B cell (primary cell): ENCODE data around the gene PLA2G4F. TPM values are rescaled to one million over a fixed set of nuclear protein-coding genes. Genes with fewer than 3 reads are reported as not detected.

Experiments used
- ATAC-seq: fragments of 200-7000 bp; cut with Tn5 transposase; one replicate; pipeline ENCODE4 v1.10.0; 2021; ENCODE audit warnings: low read depth, mild to moderate bottlenecking, moderate number of reproducible peaks, moderate library complexity
- CTCF ChIA-PET: fragments of 350-600 bp; sonication (Branson Sonifier 250); formaldehyde crosslinking; loops from one replicate; lab custom pipeline; 2021; ENCODE audit warnings: antibody characterized with exemption, inconsistent platforms; lab: Charles Lee
- POLR2A ChIA-PET: fragments of 350-600 bp; sonication (Branson Sonifier 250); formaldehyde crosslinking; loops from one replicate; lab custom pipeline; 2021; ENCODE audit warnings: antibody characterized with exemption; lab: Charles Lee
- DNase-seq: peaks from one replicate; pipeline ENCODE4 v3.0.0; 2013
- H2AFZ ChIP-seq: 2 replicates; pipeline ENCODE4 v1.6.1; 2012; ENCODE audit warnings: mild to moderate bottlenecking, low read depth, low read length; ENCODE audit not compliant: insufficient read depth, poor library complexity, severe bottlenecking
- H3K27ac ChIP-seq, 2 donors: 1 replicate in 1 of 2; 2 replicates in 1 of 2; pipeline ENCODE4 v1.5.1; 2012 to 2013; ENCODE audit warnings: low read length in 2 of 2, mild to moderate bottlenecking in 2 of 2, moderate library complexity in 1 of 2
- H3K27me3 ChIP-seq, 4 experiments: fragments of 200-600 bp in 1 of 4; sonication (generic) in 1 of 4; replicated peaks in 1 of 4; 1 replicate in 2 of 4; 2 replicates in 2 of 4; pipeline versions ENCODE4 v1.6.1 to v1.7.0; 2013 to 2016; ENCODE audit warnings: low read length in 3 of 4, mild to moderate bottlenecking in 2 of 4, mixed read lengths in 1 of 4, moderate library complexity in 1 of 4; ENCODE audit not compliant: insufficient read depth in 4 of 4, control insufficient read depth in 3 of 4; ENCODE audit errors: control extremely low read depth in 1 of 4
- H3K36me3 ChIP-seq, 2 experiments: replicated peaks in 1 of 2; 1 replicate in 1 of 2; 2 replicates in 1 of 2; pipeline versions ENCODE4 v1.6.1 to v1.7.1; 2013; ENCODE audit warnings: low read length in 1 of 2; ENCODE audit not compliant: insufficient read depth in 2 of 2, control insufficient read depth in 1 of 2; ENCODE audit errors: control extremely low read depth in 1 of 2, extremely low read depth in 1 of 2
- H3K4me1 ChIP-seq, 2 donors: fragments of 200-600 bp in 1 of 2; sonication (generic) in 1 of 2; 1 replicate in 1 of 2; 2 replicates in 1 of 2; pipeline versions ENCODE4 v1.5.1 to v1.6.1; 2013 to 2017; ENCODE audit warnings: low read length in 2 of 2; ENCODE audit not compliant: control insufficient read depth in 2 of 2, insufficient read depth in 2 of 2
- H3K4me2 ChIP-seq: replicated peaks from 2 replicates; pipeline ENCODE3; 2012; ENCODE audit warnings: mild to moderate bottlenecking, low read depth, low read length; ENCODE audit not compliant: poor library complexity, severe bottlenecking
- H3K4me3 ChIP-seq, 5 experiments: fragments of 200-600 bp in 1 of 5; sonication (generic) in 1 of 5; 1 replicate in 3 of 5; 2 replicates in 2 of 5; pipeline versions ENCODE4 v1.5.1 to v1.7.0; 2011 to 2016; ENCODE audit warnings: low read length in 4 of 5, mild to moderate bottlenecking in 4 of 5, low read depth in 2 of 5, control low read depth in 1 of 5, moderate library complexity in 1 of 5; ENCODE audit not compliant: insufficient read depth in 1 of 5; ENCODE audit errors: control extremely low read depth in 1 of 5, extremely low read depth in 1 of 5
- H3K79me2 ChIP-seq: fragments of 200-600 bp; sonication (generic); one replicate; pipeline ENCODE4 v1.6.0; 2016; ENCODE audit warnings: low read length; ENCODE audit not compliant: control insufficient read depth, insufficient read depth
- H3K9ac ChIP-seq: fragments of 200-600 bp; sonication (generic); 2 replicates; pipeline ENCODE4 v1.6.1; 2017; ENCODE audit warnings: mild to moderate bottlenecking, low read length, moderate library complexity
- H3K9me3 ChIP-seq, 3 donors: one replicate each; pipeline versions ENCODE4 v1.6.1 to v1.7.1; 2013; ENCODE audit warnings: low read length in 2 of 3; ENCODE audit not compliant: control insufficient read depth in 2 of 3, insufficient read depth in 1 of 3; ENCODE audit errors: control extremely low read depth in 1 of 3
- H4K20me1 ChIP-seq: 2 replicates; pipeline ENCODE4 v1.6.0; 2012; ENCODE audit warnings: mild to moderate bottlenecking, low read length; ENCODE audit not compliant: insufficient read depth, control insufficient read depth, poor library complexity, severe bottlenecking
- H3K27ac Mint-ChIP-seq: one replicate; pipeline ENCODE4 v1.8.0; 2021; ENCODE audit warnings: mixed read lengths
- H3K27me3 Mint-ChIP-seq: one replicate; pipeline ENCODE4 v1.8.0; 2021; ENCODE audit warnings: mixed read lengths
- H3K4me1 Mint-ChIP-seq: one replicate; pipeline ENCODE4 v1.8.0; 2021; ENCODE audit warnings: mixed read lengths
- H3K4me3 Mint-ChIP-seq: one replicate; pipeline ENCODE4 v1.8.0; 2021; ENCODE audit warnings: mixed read lengths
- H3K9me3 Mint-ChIP-seq: one replicate; pipeline ENCODE4 v1.8.0; 2022; ENCODE audit warnings: mixed read lengths; ENCODE audit not compliant: insufficient read depth
- CTCF ChIP-seq: fragments of 200-600 bp; IDR thresholded peaks from one replicate; pipeline ENCODE4 v1.8.0; 2022; ENCODE audit warnings: antibody characterized with exemption, mild to moderate bottlenecking
- EZH2 ChIP-seq: IDR thresholded peaks from 2 replicates; pipeline ENCODE4 v1.6.1; 2012; ENCODE audit warnings: borderline replicate concordance, low read depth, mild to moderate bottlenecking, moderate library complexity, low read length; ENCODE audit not compliant: insufficient read depth, poor library complexity, severe bottlenecking
- WGBS: methylation state at CpG from one replicate; pipeline ENCODE4 v1.1.5; 2013; ENCODE audit warnings: missing lambda C conversion rate; ENCODE audit not compliant: insufficient coverage; 5-methylcytosine and 5-hydroxymethylcytosine counted together
- intact Hi-C: fragments of 100-400 bp; cut with micrococcal nuclease; formaldehyde crosslinking; loops from one replicate; pipeline ENCODE4 v1.10.0; 2022
- polyA plus RNA-seq: library from polyadenylated mRNA; depleted of rRNA; stranded (reverse); fragments of >200 nt; gene quantifications from 2 replicates; pipeline ENCODE4 v1.2.3, GENCODE V29; 2012
- total RNA-seq, 2 donors: library from RNA; stranded (reverse); fragments of 120-200 nt in 1 of 2; gene quantifications; 1 replicate in 1 of 2; 2 replicates in 1 of 2; pipeline versions ENCODE4 v1.2.3 to v1.2.4, GENCODE V29; 2013 to 2022

The PLA2G4F gene
- total and polyA plus RNA-seq, 2 donors (not counting 1 experiment from before 2014, with no cell fraction given): not detected

DNA sequence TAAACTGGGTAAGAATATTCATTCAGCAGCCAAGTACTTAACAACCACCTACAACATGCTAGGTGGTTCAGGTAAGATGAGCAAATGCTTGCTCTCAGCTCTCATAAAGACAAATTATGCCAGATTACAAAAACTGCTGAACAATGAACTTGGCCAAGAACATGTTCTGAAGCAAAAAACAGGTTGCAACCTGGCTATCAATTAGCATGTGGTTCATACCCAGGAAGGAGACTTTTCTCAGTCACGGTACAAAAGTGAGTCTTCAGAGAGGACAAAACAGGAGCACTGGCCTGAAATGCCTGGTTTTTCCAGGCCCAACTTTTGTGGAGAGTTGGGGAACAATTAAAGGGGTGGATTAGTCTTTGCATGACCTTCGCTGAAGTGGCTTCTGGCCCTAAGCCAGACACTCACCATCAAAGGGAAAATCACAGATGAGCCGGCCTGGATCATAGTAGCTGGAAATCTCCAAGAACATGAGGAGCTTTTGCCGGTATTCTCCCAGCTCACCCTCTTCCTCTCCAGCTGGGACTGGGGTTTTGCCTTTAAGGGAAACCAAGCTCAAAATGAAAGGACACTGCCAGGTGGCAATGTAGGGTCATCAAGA lies 7.6 kb upstream of the PLA2G4F start:
- Histone ChIP-seq H3K9ac (no peak overlapping the region), H3K27ac (no peak overlapping the region), H3K9me3 (no peaks in the 10 kb centered on the region), H4K20me1 (no peaks in the 10 kb centered on the region), H3K36me3 (peaks cover 3 to 97% of the 10 kb centered on the region in 2 experiments), H3K4me1 (no peaks in the 10 kb centered on the region), H3K27me3 (no peaks in the 10 kb centered on the region), H3K4me2 (no peak overlapping the region), H2AFZ (no peak overlapping the region), H3K4me3 (no peak overlapping the region), H3K79me2 (no peaks in the 10 kb centered on the region)
- Mint-ChIP-seq H3K9me3 (no peaks in the 10 kb centered on the region), H3K4me1 (no peaks in the 10 kb centered on the region), H3K4me3 (no peak overlapping the region), H3K27me3 (no peaks in the 10 kb centered on the region), H3K27ac (no peak overlapping the region)
- ATAC-seq (no peak), DNase-seq (no peak)
- POLR2A ChIA-PET: interaction anchor here (0.5 kb wide), 1 partner anchor 44 kb away, joined by 3 read pairs; the partner anchor contains the start of gene VPS39
- no peak for TF ChIP-seq CTCF
- no peak for TF ChIP-seq EZH2
- 100% methylated on average over 3 of the region's 4 CpGs for WGBS
- intact Hi-C loops: no loop called here
- CTCF ChIA-PET: no interaction called here

GRCh38 chr15:42163291-42163690 lies 6.9 kb upstream of the PLA2G4F start:
- no peaks in the 10 kb centered on the region for H3K27me3 Mint-ChIP-seq
- H3K27ac Mint-ChIP-seq: no peak overlapping the region
- H3K4me3 Mint-ChIP-seq: no peak overlapping the region
- ChIA-PET POLR2A (interaction anchor here (0.5 kb wide), 1 partner anchor 45 kb away, joined by 3 read pairs; the partner anchor contains the start of gene VPS39), CTCF (no interaction called here)
- H3K4me1 Mint-ChIP-seq: no peaks in the 10 kb centered on the region
- Histone ChIP-seq H3K9me3 (no peaks in the 10 kb centered on the region), H3K4me1 (no peaks in the 10 kb centered on the region), H3K9ac (no peak overlapping the region), H3K79me2 (no peaks in the 10 kb centered on the region), H3K4me3 (no peak overlapping the region), H3K4me2 (no peak overlapping the region), H3K27me3 (no peaks in the 10 kb centered on the region), H4K20me1 (no peaks in the 10 kb centered on the region), H3K36me3 (peaks cover 3 to 92% of the 10 kb centered on the region in 2 experiments), H2AFZ (no peak overlapping the region), H3K27ac (no peak overlapping the region)
- intact Hi-C loops: no loop called here
- no peaks in the 10 kb centered on the region for H3K9me3 Mint-ChIP-seq
- WGBS: 98% methylated on average over 5 of the region's 9 CpGs
- ATAC-seq (no peak), DNase-seq (no peak)
- TF ChIP-seq EZH2: no peak
- no peak for TF ChIP-seq CTCF
